Adrenal gland (tissue), 5 donors: ENCODE measurements around the gene LRP1B.

Experiments
- CTCF ChIP-seq, 6 experiments: fragments of 450-650 bp in 4 of 6; fragments of 200-600 bp in 2 of 6; sonication (generic) in 1 of 6; IDR thresholded peaks; 1 replicate in 5 of 6; 2 replicates in 1 of 6; pipeline versions ENCODE4 v1.5.1 to v1.8.0; 2016 to 2021; ENCODE audit warnings: antibody characterized with exemption in 6 of 6, mild to moderate bottlenecking in 2 of 6, moderate library complexity in 1 of 6
- POLR2A ChIP-seq, 2 donors: fragments of 450-650 bp; IDR thresholded peaks; one replicate each; pipeline ENCODE4 v1.6.1; 2017; ENCODE audit warnings: antibody characterized with exemption in 2 of 2, mild to moderate bottlenecking in 2 of 2, moderate library complexity in 1 of 2
- donor health status: DM: no; HTN: no; CAD: no.

- TF ChIP-seq POLR2A (IDR thresholded peaks at IDR 0.05), result no peak
- no peak for TF ChIP-seq CTCF (IDR thresholded peaks at IDR 0.05)
These were observed 1093.5 kb downstream of the LRP1B start for GRCh38 chr2:141037361-141037760.
